HEK293 (cell line): ENCODE data around the gene LGALS16.

Experiments
- CTCF ChIA-PET: fragments of 350-600 bp; formaldehyde crosslinking; extraction: SDS; loops from one replicate; lab custom pipeline; 2021; ENCODE audit warnings: antibody characterized with exemption; lab: Yijun Ruan, JAX
- POLR2A ChIA-PET: fragments of 300-600 bp; formaldehyde crosslinking; extraction: SDS; loops from one replicate; lab custom pipeline; 2020; ENCODE audit warnings: antibody characterized with exemption, inconsistent platforms; lab: Yijun Ruan, JAX
- H3K27ac ChIP-seq: fragments of 200-500 bp; sonication (Bioruptor generic); 2 replicates; pipeline ENCODE4 v1.5.1; 2014; ENCODE audit warnings: low read depth, low read length, control low read depth, inconsistent platforms; ENCODE audit errors: extremely low read depth
- H3K36me3 ChIP-seq, 2 experiments: fragments of 200-500 bp in 1 of 2; sonication (Bioruptor generic) in 1 of 2; 1 replicate in 1 of 2; 2 replicates in 1 of 2; pipeline ENCODE4 v1.5.1; 2014 to 2017; ENCODE audit warnings: inconsistent platforms in 2 of 2, low read length in 2 of 2; ENCODE audit not compliant: control insufficient read depth in 2 of 2, insufficient read depth in 1 of 2
- H3K4me1 ChIP-seq: fragments of 200-500 bp; sonication (Bioruptor generic); 2 replicates; pipeline ENCODE4 v1.5.1; 2014; ENCODE audit warnings: mild to moderate bottlenecking, low read length, inconsistent platforms; ENCODE audit not compliant: control insufficient read depth, insufficient read depth
- H3K4me3 ChIP-seq: 2 replicates; pipeline ENCODE4 v1.5.1; 2011; ENCODE audit warnings: low read depth, mild to moderate bottlenecking, control low read depth, low read length, moderate library complexity
- H3K9me3 ChIP-seq: fragments of 200-500 bp; sonication (Bioruptor generic); 2 replicates; pipeline ENCODE4 v1.5.1; 2014; ENCODE audit warnings: low read depth, low read length, inconsistent platforms; ENCODE audit not compliant: control insufficient read depth, insufficient read depth
- BCL11B ChIP-seq: fragments of 450-650 bp; formaldehyde crosslinking; IDR thresholded peaks from 2 replicates; pipeline ENCODE4 v1.5.1; 2016; ENCODE audit warnings: low read depth, missing biosample characterization, missing genetic modification characterization
- KLF16 ChIP-seq: fragments of 450-650 bp; formaldehyde crosslinking; IDR thresholded peaks from 2 replicates; pipeline ENCODE4 v1.5.1; 2017; ENCODE audit warnings: missing biosample characterization, missing genetic modification characterization
- SP3 ChIP-seq: fragments of 450-650 bp; formaldehyde crosslinking; IDR thresholded peaks from 2 replicates; pipeline ENCODE4 v1.5.1; 2016; ENCODE audit warnings: missing biosample characterization, missing genetic modification characterization
- WT1 ChIP-seq: fragments of 450-650 bp; formaldehyde crosslinking; IDR thresholded peaks from 2 replicates; pipeline ENCODE4 v1.5.1; 2016; ENCODE audit warnings: missing biosample characterization, missing genetic modification characterization
- ZBTB1 ChIP-seq: fragments of 450-650 bp; formaldehyde crosslinking; IDR thresholded peaks from 2 replicates; pipeline ENCODE4 v1.5.1; 2016; ENCODE audit warnings: missing biosample characterization, missing genetic modification characterization
- ZBTB26 ChIP-seq: fragments of 450-650 bp; formaldehyde crosslinking; optimal IDR thresholded peaks from 2 replicates; pipeline ENCODE3; 2016; ENCODE audit warnings: missing biosample characterization, mild to moderate bottlenecking, missing genetic modification characterization
- ZNF114 ChIP-seq: fragments of 450-650 bp; formaldehyde crosslinking; IDR thresholded peaks from 2 replicates; pipeline ENCODE4 v1.5.0; 2017; ENCODE audit warnings: missing biosample characterization, missing genetic modification characterization
- ZNF221 ChIP-seq: fragments of 450-650 bp; formaldehyde crosslinking; IDR thresholded peaks from 2 replicates; pipeline ENCODE4 v1.5.1; 2017; ENCODE audit warnings: missing biosample characterization, missing genetic modification characterization, borderline replicate concordance
- ZNF266 ChIP-seq: fragments of 450-650 bp; formaldehyde crosslinking; IDR thresholded peaks from 2 replicates; pipeline ENCODE4 v1.5.1; 2016; ENCODE audit warnings: missing biosample characterization, missing genetic modification characterization, low read depth
- ZNF274 ChIP-seq, 2 experiments: fragments of 200-500 bp in 1 of 2; fragments of 450-650 bp in 1 of 2; sonication (Bioruptor generic) in 1 of 2; formaldehyde crosslinking in 1 of 2; IDR thresholded peaks; 2 replicates each; pipeline versions ENCODE4 v1.5.1 to v1.6.1; 2014 to 2016; ENCODE audit warnings: borderline replicate concordance in 1 of 2, inconsistent platforms in 1 of 2, low read length in 1 of 2, missing biosample characterization in 1 of 2, missing genetic modification characterization in 1 of 2
- ZNF302 ChIP-seq: fragments of 450-650 bp; formaldehyde crosslinking; IDR thresholded peaks from 2 replicates; pipeline ENCODE4 v1.5.1; 2016; ENCODE audit warnings: missing biosample characterization, missing genetic modification characterization, low read depth
- ZNF335 ChIP-seq: fragments of 450-650 bp; formaldehyde crosslinking; conservative IDR thresholded peaks from 2 replicates; pipeline ENCODE4 v1.5.1; 2016; ENCODE audit warnings: missing biosample characterization, missing genetic modification characterization
- ZNF488 ChIP-seq: fragments of 450-650 bp; formaldehyde crosslinking; IDR thresholded peaks from 2 replicates; pipeline ENCODE4 v1.5.1; 2016; ENCODE audit warnings: missing biosample characterization, missing genetic modification characterization
- ZNF626 ChIP-seq: fragments of 450-650 bp; sonication (Bioruptor Pico); formaldehyde crosslinking; IDR thresholded peaks from 2 replicates; pipeline ENCODE4 v1.5.1; 2018; ENCODE audit warnings: missing biosample characterization, missing genetic modification characterization, inconsistent platforms
- ZNF639 ChIP-seq: fragments of 450-650 bp; formaldehyde crosslinking; IDR thresholded peaks from 2 replicates; pipeline ENCODE4 v1.5.1; 2016; ENCODE audit warnings: missing biosample characterization, missing genetic modification characterization
- ZNF677 ChIP-seq: fragments of 450-650 bp; IDR thresholded peaks from 2 replicates; pipeline ENCODE4 v1.5.0; 2018; ENCODE audit warnings: missing biosample characterization, mild to moderate bottlenecking, missing genetic modification characterization, moderate library complexity
- TF ChIP-seq, protein P1 (sequence below): fragments of 450-650 bp; formaldehyde crosslinking; IDR thresholded peaks from 2 replicates; pipeline ENCODE4 v1.5.1; 2017; ENCODE audit warnings: missing biosample characterization, missing genetic modification characterization
- TF ChIP-seq, protein P2 (sequence below): fragments of 450-650 bp; formaldehyde crosslinking; IDR thresholded peaks from 2 replicates; pipeline ENCODE4 v1.5.1; 2017; ENCODE audit warnings: missing biosample characterization, missing genetic modification characterization
- TF ChIP-seq, protein P3 (sequence below): fragments of 450-650 bp; formaldehyde crosslinking; IDR thresholded peaks from 2 replicates; pipeline ENCODE4 v1.5.1; 2016; ENCODE audit warnings: missing biosample characterization, missing genetic modification characterization
- TF ChIP-seq, protein P4 (sequence below): fragments of 450-650 bp; formaldehyde crosslinking; IDR thresholded peaks from 2 replicates; pipeline ENCODE4 v1.5.1; 2017; ENCODE audit warnings: missing biosample characterization, missing genetic modification characterization
- TF ChIP-seq, protein P5 (sequence below): fragments of 450-650 bp; formaldehyde crosslinking; IDR thresholded peaks from 2 replicates; pipeline ENCODE4 v1.5.1; 2016; ENCODE audit warnings: missing biosample characterization, missing genetic modification characterization

LGALS16 gene

DNA sequence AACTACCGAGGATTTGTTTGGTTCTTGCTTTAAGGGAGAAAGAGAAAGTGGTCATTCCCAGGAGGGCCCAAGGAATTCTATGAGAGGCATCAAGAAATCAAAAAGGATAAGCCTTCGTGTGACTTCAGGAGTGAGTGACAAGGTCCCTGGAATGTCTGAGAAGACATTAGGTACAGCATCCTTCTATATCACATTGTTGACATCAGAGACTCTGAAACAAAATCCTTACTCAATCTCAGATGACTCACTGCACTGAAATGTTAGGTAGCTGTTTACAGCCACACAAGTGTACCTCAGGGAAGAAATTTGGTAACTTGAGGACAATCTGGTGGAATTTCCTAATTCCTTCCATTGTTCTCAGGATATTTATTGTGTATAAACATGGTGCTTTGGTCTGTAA, 40.7 kb downstream of the LGALS16 start (continued):
- TF ChIP-seq ZNF677 (tag by site-specific recombination) (no peak), BCL11B (no peak), ZNF114 (tag by site-specific recombination) (0 out of 2 replicates have a peak, but pooled peaks have one; percentile 4), SP3 (tag by site-specific recombination) (peak; percentile 22; the same call in 1 of the 2 replicates), ZNF335 (tag by site-specific recombination) (0 out of 2 replicates have a peak, but pooled peaks have one; percentile 30), ZNF302 (tag by site-specific recombination) (no peak), ZBTB1 (tag by site-specific recombination) (no peak), ZBTB26 (tag by site-specific recombination) (no peak)
- TF ChIP-seq, protein P1, sequence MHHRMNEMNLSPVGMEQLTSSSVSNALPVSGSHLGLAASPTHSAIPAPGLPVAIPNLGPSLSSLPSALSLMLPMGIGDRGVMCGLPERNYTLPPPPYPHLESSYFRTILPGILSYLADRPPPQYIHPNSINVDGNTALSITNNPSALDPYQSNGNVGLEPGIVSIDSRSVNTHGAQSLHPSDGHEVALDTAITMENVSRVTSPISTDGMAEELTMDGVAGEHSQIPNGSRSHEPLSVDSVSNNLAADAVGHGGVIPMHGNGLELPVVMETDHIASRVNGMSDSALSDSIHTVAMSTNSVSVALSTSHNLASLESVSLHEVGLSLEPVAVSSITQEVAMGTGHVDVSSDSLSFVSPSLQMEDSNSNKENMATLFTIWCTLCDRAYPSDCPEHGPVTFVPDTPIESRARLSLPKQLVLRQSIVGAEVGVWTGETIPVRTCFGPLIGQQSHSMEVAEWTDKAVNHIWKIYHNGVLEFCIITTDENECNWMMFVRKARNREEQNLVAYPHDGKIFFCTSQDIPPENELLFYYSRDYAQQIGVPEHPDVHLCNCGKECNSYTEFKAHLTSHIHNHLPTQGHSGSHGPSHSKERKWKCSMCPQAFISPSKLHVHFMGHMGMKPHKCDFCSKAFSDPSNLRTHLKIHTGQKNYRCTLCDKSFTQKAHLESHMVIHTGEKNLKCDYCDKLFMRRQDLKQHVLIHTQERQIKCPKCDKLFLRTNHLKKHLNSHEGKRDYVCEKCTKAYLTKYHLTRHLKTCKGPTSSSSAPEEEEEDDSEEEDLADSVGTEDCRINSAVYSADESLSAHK (tag by site-specific recombination) = no peak
- TF ChIP-seq, protein P2, sequence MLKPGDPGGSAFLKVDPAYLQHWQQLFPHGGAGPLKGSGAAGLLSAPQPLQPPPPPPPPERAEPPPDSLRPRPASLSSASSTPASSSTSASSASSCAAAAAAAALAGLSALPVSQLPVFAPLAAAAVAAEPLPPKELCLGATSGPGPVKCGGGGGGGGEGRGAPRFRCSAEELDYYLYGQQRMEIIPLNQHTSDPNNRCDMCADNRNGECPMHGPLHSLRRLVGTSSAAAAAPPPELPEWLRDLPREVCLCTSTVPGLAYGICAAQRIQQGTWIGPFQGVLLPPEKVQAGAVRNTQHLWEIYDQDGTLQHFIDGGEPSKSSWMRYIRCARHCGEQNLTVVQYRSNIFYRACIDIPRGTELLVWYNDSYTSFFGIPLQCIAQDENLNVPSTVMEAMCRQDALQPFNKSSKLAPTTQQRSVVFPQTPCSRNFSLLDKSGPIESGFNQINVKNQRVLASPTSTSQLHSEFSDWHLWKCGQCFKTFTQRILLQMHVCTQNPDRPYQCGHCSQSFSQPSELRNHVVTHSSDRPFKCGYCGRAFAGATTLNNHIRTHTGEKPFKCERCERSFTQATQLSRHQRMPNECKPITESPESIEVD (tag by site-specific recombination) = no peak
- TF ChIP-seq, protein P3, sequence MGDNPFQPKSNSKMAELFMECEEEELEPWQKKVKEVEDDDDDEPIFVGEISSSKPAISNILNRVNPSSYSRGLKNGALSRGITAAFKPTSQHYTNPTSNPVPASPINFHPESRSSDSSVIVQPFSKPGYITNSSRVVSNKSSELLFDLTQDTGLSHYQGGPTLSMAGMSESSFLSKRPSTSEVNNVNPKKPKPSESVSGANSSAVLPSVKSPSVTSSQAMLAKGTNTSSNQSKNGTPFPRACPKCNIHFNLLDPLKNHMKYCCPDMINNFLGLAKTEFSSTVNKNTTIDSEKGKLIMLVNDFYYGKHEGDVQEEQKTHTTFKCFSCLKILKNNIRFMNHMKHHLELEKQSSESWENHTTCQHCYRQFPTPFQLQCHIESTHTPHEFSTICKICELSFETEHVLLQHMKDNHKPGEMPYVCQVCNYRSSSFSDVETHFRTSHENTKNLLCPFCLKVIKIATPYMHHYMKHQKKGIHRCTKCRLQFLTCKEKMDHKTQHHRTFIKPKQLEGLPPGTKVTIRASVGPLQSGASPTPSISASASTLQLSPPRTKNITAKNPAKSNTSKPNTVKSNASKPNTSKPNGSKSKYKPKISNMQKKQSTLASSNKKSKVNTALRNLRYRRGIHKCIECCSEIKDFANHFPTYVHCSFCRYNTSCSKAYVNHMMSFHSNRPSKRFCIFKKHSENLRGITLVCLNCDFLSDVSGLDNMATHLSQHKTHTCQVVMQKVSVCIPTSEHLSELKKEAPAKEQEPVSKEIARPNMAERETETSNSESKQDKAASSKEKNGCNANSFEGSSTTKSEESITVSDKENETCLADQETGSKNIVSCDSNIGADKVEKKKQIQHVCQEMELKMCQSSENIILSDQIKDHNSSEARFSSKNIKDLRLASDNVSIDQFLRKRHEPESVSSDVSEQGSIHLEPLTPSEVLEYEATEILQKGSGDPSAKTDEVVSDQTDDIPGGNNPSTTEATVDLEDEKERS = peak; percentile 57; the same call in 1 of the 2 replicates

DNA sequence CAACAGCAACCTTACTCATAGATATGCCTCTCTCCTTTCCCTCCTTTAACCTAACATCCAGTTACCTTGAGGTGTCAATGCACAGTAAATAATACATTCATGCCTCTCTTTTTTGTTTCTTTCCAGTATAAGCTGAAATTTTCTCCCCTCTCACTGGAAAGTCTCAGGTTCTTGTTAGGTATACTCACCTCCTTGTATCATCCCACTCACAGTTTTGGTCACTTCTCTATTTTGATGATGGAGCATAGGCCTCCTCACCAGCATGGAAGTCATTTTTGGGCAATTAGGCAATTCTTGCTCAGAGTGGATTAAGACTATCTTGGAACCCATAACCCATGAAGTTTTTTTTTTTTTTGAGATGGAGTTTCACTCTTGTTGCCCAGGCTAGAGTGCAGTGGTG, 42.8 kb downstream of the LGALS16 start:
- CTCF ChIA-PET = interaction anchor here (1.0 to 1.1 kb wide), 2 partner anchors 9 to 61 kb away, joined by 3 to 4 read pairs; no protein-coding TSS in a partner anchor
- TF ChIP-seq, protein P4, sequence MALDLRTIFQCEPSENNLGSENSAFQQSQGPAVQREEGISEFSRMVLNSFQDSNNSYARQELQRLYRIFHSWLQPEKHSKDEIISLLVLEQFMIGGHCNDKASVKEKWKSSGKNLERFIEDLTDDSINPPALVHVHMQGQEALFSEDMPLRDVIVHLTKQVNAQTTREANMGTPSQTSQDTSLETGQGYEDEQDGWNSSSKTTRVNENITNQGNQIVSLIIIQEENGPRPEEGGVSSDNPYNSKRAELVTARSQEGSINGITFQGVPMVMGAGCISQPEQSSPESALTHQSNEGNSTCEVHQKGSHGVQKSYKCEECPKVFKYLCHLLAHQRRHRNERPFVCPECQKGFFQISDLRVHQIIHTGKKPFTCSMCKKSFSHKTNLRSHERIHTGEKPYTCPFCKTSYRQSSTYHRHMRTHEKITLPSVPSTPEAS (tag by site-specific recombination) = no peak
- no peak for TF ChIP-seq ZNF639 (tag by site-specific recombination)
- no peak for TF ChIP-seq ZNF114 (tag by site-specific recombination)
- TF ChIP-seq ZNF626 (tag by site-specific recombination) = no peak
- no peak for TF ChIP-seq ZNF221 (tag by site-specific recombination)
- no peak for TF ChIP-seq KLF16 (tag by site-specific recombination)
- TF ChIP-seq ZNF274 (IDR thresholded peaks at IDR 0.05; ENCODE audit: low read length) = no peak
- no peak for TF ChIP-seq ZNF274 (tag by site-specific recombination; IDR thresholded peaks at IDR 0.05; ENCODE audit: borderline replicate concordance)
- TF ChIP-seq WT1 = no peak
- TF ChIP-seq, protein P5, sequence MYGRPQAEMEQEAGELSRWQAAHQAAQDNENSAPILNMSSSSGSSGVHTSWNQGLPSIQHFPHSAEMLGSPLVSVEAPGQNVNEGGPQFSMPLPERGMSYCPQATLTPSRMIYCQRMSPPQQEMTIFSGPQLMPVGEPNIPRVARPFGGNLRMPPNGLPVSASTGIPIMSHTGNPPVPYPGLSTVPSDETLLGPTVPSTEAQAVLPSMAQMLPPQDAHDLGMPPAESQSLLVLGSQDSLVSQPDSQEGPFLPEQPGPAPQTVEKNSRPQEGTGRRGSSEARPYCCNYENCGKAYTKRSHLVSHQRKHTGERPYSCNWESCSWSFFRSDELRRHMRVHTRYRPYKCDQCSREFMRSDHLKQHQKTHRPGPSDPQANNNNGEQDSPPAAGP = no peak
- TF ChIP-seq ZNF266 (tag by site-specific recombination) = no peak
- no peak for TF ChIP-seq ZNF488 (tag by site-specific recombination)

More for the DNA sequence above, 42.8 kb downstream of the LGALS16 start:
- no peak overlapping the region for H3K4me3 ChIP-seq
- POLR2A ChIA-PET = no interaction called here
- no peaks in the 10 kb centered on the region; the same call in 1 of the 2 replicates for H3K4me1 ChIP-seq
- H3K36me3 ChIP-seq = no peaks in the 10 kb centered on the region
- no peak overlapping the region for H3K27ac ChIP-seq
- H3K9me3 ChIP-seq = no peaks in the 10 kb centered on the region; the same call in 1 of the 2 replicates
